GM12878 (cell line): Measurements from ENCODE around the gene IRF9. TPM values are rescaled to one million over a fixed set of nuclear protein-coding genes. Genes with fewer than 3 reads are reported as not detected.

ENCODE experiments used
- ATAC-seq: fragments of 200-7000 bp; cut with Tn5 transposase; 3 replicates; pipeline ENCODE4 v1.9.1; 2020; ENCODE audit warnings: mild to moderate bottlenecking, moderate library complexity
- BruUV-seq: library from RNA; stranded (reverse); fragments of 400-500 nt; replicated peaks from 2 replicates; lab custom pipeline; 2021; lab: Mats Ljungman, UMichigan
- CTCF ChIA-PET: fragments of 300-600 bp; sonication (Branson Sonifier 250); formaldehyde crosslinking; extraction: SDS; loops from one replicate; lab custom pipeline; 2021; ENCODE audit warnings: inconsistent platforms; lab: Yijun Ruan, JAX
- POLR2A ChIA-PET: fragments of 350-600 bp; formaldehyde crosslinking; extraction: SDS; loops from one replicate; lab custom pipeline; 2021; ENCODE audit warnings: inconsistent platforms; lab: Charles Lee
- RAD21 ChIA-PET: fragments of 300-600 bp; sonication (Branson Sonifier 250); formaldehyde crosslinking; loops from one replicate; lab custom pipeline; 2023; ENCODE audit warnings: antibody characterized with exemption; ENCODE audit not compliant: unreplicated experiment; lab: Charles Lee
- SMC1A ChIA-PET: fragments of 300-600 bp; sonication (Branson Sonifier 250); formaldehyde crosslinking; loops from one replicate; lab custom pipeline; 2023; ENCODE audit not compliant: unreplicated experiment, uncharacterized antibody; lab: Charles Lee
- DNase-seq: peaks from one replicate; pipeline ENCODE4 v3.0.0-alpha.2; 2011; ENCODE audit warnings: low read depth, low spot score
- FAIRE-seq: peaks from 3 replicates; lab custom pipeline; 2011; peaks lifted over from hg19 to GRCh38; lab: Jason Lieb, UNC
- H2AFZ ChIP-seq: 2 replicates; pipeline ENCODE4 v1.6.0; 2011; ENCODE audit warnings: low read depth, low read length, control low read depth; ENCODE audit not compliant: control insufficient read depth
- H3K27ac ChIP-seq: 2 replicates; pipeline ENCODE4 v1.5.1; 2011; ENCODE audit warnings: control low read depth; ENCODE audit not compliant: control insufficient read depth, insufficient read depth
- H3K27me3 ChIP-seq, 2 experiments: replicated peaks in 1 of 2; 2 replicates each; pipeline versions ENCODE4 v1.6.0 to v1.6.1; 2011; ENCODE audit warnings: low read length in 1 of 2; ENCODE audit not compliant: control insufficient read depth in 2 of 2, insufficient read depth in 2 of 2
- H3K36me3 ChIP-seq, 2 experiments: 2 replicates each; pipeline ENCODE4 v1.5.1; 2011; ENCODE audit warnings: low read length in 1 of 2; ENCODE audit not compliant: control insufficient read depth in 2 of 2, insufficient read depth in 2 of 2
- H3K4me1 ChIP-seq: 2 replicates; pipeline ENCODE4 v1.6.1; 2011; ENCODE audit warnings: mild to moderate bottlenecking, low read length, moderate library complexity, mixed read lengths; ENCODE audit not compliant: control insufficient read depth, insufficient read depth
- H3K4me2 ChIP-seq: 2 replicates; pipeline ENCODE4 v1.6.0; 2011; ENCODE audit warnings: control low read depth; ENCODE audit not compliant: control insufficient read depth, insufficient read depth
- H3K4me3 ChIP-seq: fragments of 200-600 bp; sonication (generic); 2 replicates; pipeline ENCODE4 v1.5.1; 2016
- H3K79me2 ChIP-seq: 2 replicates; pipeline ENCODE4 v1.6.0; 2011; ENCODE audit warnings: low read length; ENCODE audit not compliant: control insufficient read depth, insufficient read depth
- H3K9ac ChIP-seq: 2 replicates; pipeline ENCODE4 v1.8.0; 2011; ENCODE audit warnings: low read length, control low read depth, mixed read lengths; ENCODE audit not compliant: control insufficient read depth, insufficient read depth
- H3K9me3 ChIP-seq: replicated peaks from 3 replicates; pipeline ENCODE4 v1.5.1; 2011; ENCODE audit warnings: mild to moderate bottlenecking, low read length; ENCODE audit not compliant: control insufficient read depth, insufficient read depth
- H4K20me1 ChIP-seq: 2 replicates; pipeline ENCODE4 v1.6.0; 2011; ENCODE audit not compliant: control insufficient read depth, insufficient read depth
- BRCA1 ChIP-seq: IDR thresholded peaks from 2 replicates; pipeline ENCODE4 v1.6.1; 2011; ENCODE audit warnings: low read depth, low read length, improper control_type of control experiment
- DPF2 ChIP-seq: fragments of 450-650 bp; IDR thresholded peaks from 2 replicates; pipeline ENCODE4 v1.6.1; 2017; ENCODE audit warnings: mild to moderate bottlenecking
- HDAC2 ChIP-seq: fragments of 200-600 bp; sonication (generic); IDR thresholded peaks from 2 replicates; pipeline ENCODE4 v1.6.1; 2017
- HDAC6 ChIP-seq: fragments of 200-600 bp; sonication (generic); IDR thresholded peaks from one replicate; pipeline ENCODE4 v1.8.0; 2017; ENCODE audit warnings: antibody characterized with exemption; ENCODE audit not compliant: unreplicated experiment
- MEF2B ChIP-seq: fragments of 450-650 bp; IDR thresholded peaks from 2 replicates; pipeline ENCODE4 v1.6.1; 2018; ENCODE audit warnings: mild to moderate bottlenecking, moderate library complexity; ENCODE audit not compliant: partially characterized antibody, poor library complexity, severe bottlenecking
- MTA3 ChIP-seq: IDR thresholded peaks from 2 replicates; pipeline ENCODE4 v1.6.1; 2012; ENCODE audit warnings: low read length, inconsistent platforms, borderline replicate concordance
- NBN ChIP-seq: fragments of 450-650 bp; IDR thresholded peaks from 2 replicates; pipeline ENCODE4 v1.6.1; 2016
- POLR2AphosphoS5 ChIP-seq: IDR thresholded peaks from 2 replicates; pipeline ENCODE4 v1.6.1; 2011; ENCODE audit warnings: mild to moderate bottlenecking, low read length, inconsistent platforms
- RELB ChIP-seq: fragments of 450-650 bp; IDR thresholded peaks from 2 replicates; pipeline ENCODE4 v1.6.1; 2017; ENCODE audit warnings: low read depth, mild to moderate bottlenecking, moderate library complexity
- RUNX3 ChIP-seq: IDR thresholded peaks from 2 replicates; pipeline ENCODE4 v1.6.1; 2012; ENCODE audit warnings: low read length, inconsistent platforms
- SMAD1 ChIP-seq: fragments of 450-650 bp; IDR thresholded peaks from 2 replicates; pipeline ENCODE4 v1.6.1; 2018; ENCODE audit warnings: mild to moderate bottlenecking, low read depth; ENCODE audit not compliant: partially characterized antibody
- SUPT20H ChIP-seq: IDR thresholded peaks from 2 replicates; pipeline ENCODE4 v1.6.1; 2011; ENCODE audit warnings: low read depth, mild to moderate bottlenecking, low read length, moderate library complexity, borderline replicate concordance; ENCODE audit not compliant: control insufficient read depth
- SUZ12 ChIP-seq: fragments of 200-600 bp; sonication (generic); IDR thresholded peaks from one replicate; pipeline ENCODE4 v1.6.1; 2018; ENCODE audit warnings: antibody characterized with exemption, mild to moderate bottlenecking; ENCODE audit not compliant: unreplicated experiment
- TCF12 ChIP-seq: IDR thresholded peaks from 2 replicates; pipeline ENCODE4 v1.6.1; 2011; ENCODE audit warnings: low read depth, mild to moderate bottlenecking, low read length
- TCF7 ChIP-seq: IDR thresholded peaks from 2 replicates; pipeline ENCODE4 v1.6.1; 2014; ENCODE audit warnings: antibody characterized with exemption, borderline replicate concordance
- YBX1 ChIP-seq: fragments of 450-650 bp; IDR thresholded peaks from 2 replicates; pipeline ENCODE4 v1.6.1; 2016; ENCODE audit warnings: antibody characterized with exemption
- ZSCAN29 ChIP-seq: fragments of 450-650 bp; IDR thresholded peaks from 2 replicates; pipeline ENCODE4 v1.6.1; 2017; ENCODE audit warnings: mild to moderate bottlenecking, moderate library complexity
- WGBS: methylation state at CpG from one replicate; pipeline ENCODE4 v1.1.6; 2016; ENCODE audit warnings: low lambda C conversion rate; ENCODE audit not compliant: insufficient replicate concordance, insufficient coverage; ENCODE audit errors: missing lambda C conversion rate; 5-methylcytosine and 5-hydroxymethylcytosine counted together
- in situ Hi-C: fragments of 300-500 bp; cut with MboI; formaldehyde crosslinking; loops from 9 replicates; pipeline ENCODE4 v1.14.3; 2018; ENCODE audit warnings: mixed read lengths
- intact Hi-C: fragments of 100-400 bp; cut with micrococcal nuclease; formaldehyde crosslinking; loops from one replicate; pipeline ENCODE4 v1.14.2; 2022; ENCODE audit not compliant: unreplicated experiment
- polyA plus RNA-seq, 11 experiments: library from polyadenylated mRNA; depleted of rRNA in 4 of 11; unstranded in 6 of 11; stranded (reverse) in 5 of 11; fragments of >200 nt; fragmentation: Nextera tagmentation in 4 of 11; fragmentation: Illumina TruSeq in 1 of 11; extraction: Ambion mirVana in 4 of 11; extraction: Trizol in 1 of 11; gene quantifications; 1 replicate in 1 of 11; 2 replicates in 10 of 11; pipeline versions ENCODE4 v1.2.1 to v1.2.3, GENCODE V29; 2011 to 2016; ENCODE audit warnings: inconsistent platforms in 2 of 11, missing spikeins in 2 of 11, low read depth in 1 of 11
- total RNA-seq, 4 experiments: library from RNA; depleted of rRNA in 3 of 4; stranded (reverse); fragments of >200 nt in 3 of 4; fragmentation: Illumina TruSeq in 1 of 4; extraction: Trizol in 1 of 4; gene quantifications; 2 replicates each; pipeline versions ENCODE4 v1.2.1 to v1.2.3, GENCODE V29; 2013 to 2021
- TF ChIP-seq, protein P1 (sequence below): fragments of 450-650 bp; conservative IDR thresholded peaks from 2 replicates; pipeline ENCODE4 v1.6.1; 2017; ENCODE audit warnings: mild to moderate bottlenecking, moderate library complexity
- TF ChIP-seq, protein P2 (sequence below): IDR thresholded peaks from 2 replicates; pipeline ENCODE4 v1.6.1; 2012; ENCODE audit warnings: low read length, inconsistent platforms

IRF9 gene
- total and polyA plus RNA-seq, 10 of the 15 experiments (the other 5 are each of a cell fraction or from before 2014, with no cell fraction given), result 47.6 to 234 (median 148) TPM

DNA sequence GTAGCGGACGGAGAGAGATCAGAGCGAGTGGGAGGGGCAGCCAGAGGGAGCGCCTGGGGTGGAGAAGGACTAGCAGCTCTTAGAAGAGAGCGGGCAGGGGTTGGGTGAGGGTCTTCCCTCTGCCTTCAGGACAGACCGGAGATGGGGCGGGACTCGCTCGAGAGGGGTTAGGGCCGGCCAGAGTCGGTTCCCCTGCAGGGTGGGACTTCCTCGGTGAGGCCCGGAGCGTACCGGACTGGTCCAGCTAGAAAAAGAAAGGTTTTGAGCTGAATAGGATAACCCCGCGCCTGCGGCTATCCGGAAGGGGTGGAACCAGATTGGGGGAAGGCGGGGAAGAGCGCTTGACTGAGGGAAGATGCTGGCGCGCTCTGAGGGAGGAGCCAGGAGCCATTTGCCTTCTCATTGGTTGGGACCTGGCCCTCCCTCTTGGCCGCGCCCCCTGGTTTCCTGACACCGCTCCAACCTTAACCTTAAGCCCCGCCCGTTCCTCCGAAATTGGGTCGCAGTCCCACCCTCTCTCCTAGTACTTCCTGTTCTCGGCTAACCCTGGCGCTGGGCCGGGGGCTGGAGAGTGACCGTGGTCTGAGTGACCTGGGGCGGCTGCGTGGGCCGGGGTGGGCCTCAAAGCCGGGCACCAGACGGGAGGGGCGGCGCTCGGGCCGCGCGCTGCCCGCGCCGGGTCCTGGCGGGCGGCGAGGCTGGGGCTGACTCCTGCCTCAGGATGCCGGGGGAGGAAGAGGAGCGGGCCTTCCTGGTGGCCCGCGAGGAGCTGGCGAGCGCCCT, 13.9 kb upstream of the IRF9 start, which contains the start of gene RNF31:
Gene RNF31, plus strand, starts transcription at position 521 of the 783 bp plus-strand sequence. Its CDS starts 201 bp downstream, at position 722.
- peak; percentile 96 for FAIRE-seq
- WGBS, result 2% methylated on average over 57 of the region's 57 CpGs
- ChIA-PET RAD21 (interaction anchor here (0.6 to 3.9 kb wide), 19 partner anchors 10 to 162 kb away, joined by 3 to 37 read pairs (median 6); partner anchors contain the start of genes CHMP4A, CIDEB, DCAF11 and IPO4), CTCF (interaction anchor here (0.6 to 8.2 kb wide), 15 partner anchors 11 to 285 kb away, joined by 3 to 63 read pairs (median 6); partner anchors contain the start of genes CHMP4A, DCAF11, IRF9 and NRL), POLR2A (interaction anchor here (0.6 to 5.8 kb wide), 25 partner anchors 9 to 827 kb away, joined by 3 to 99 read pairs (median 7); partner anchors contain the start of genes CHMP4A, CIDEB, DCAF11 and IPO4), SMC1A (interaction anchor here (0.6 to 4.8 kb wide), 11 partner anchors 11 to 1178 kb away, joined by 3 to 54 read pairs (median 8); partner anchors contain the start of genes DCAF11, IPO4, IRF9 and NRL)
- intact Hi-C loops, result loop anchor here (1.0 to 5.0 kb wide), 2 partner anchors 14 to 150 kb away; partner anchors contain the start of genes DHRS1, IRF9 and NOP9
- in situ Hi-C loops, result no loop called here
- Histone ChIP-seq H3K9me3 (no peaks in the 10 kb centered on the region; the same call in 2 of the 3 replicates), H3K4me1 (peaks cover 11% of the 10 kb centered on the region), H3K4me3 (peak within 1 kb of the TSS; percentile 82), H4K20me1 (no peaks in the 10 kb centered on the region), H2AFZ (peak within 1 kb of the TSS; percentile 66), H3K4me2 (peak within 1 kb of the TSS; percentile 88), H3K9ac (peak within 1 kb of the TSS; percentile 88), H3K36me3 (peaks cover 18 to 41% of the 10 kb centered on the region in 2 experiments), H3K79me2 (peaks cover 61% of the 10 kb centered on the region), H3K27me3 (no peaks in the 10 kb centered on the region), H3K27ac (peak within 1 kb of the TSS; percentile 94)
- peak; percentile 92 for DNase-seq
- peak; percentile 93 for ATAC-seq
- no TSS peak for BruUV-seq
- TF ChIP-seq SUPT20H (no peak), MEF2B (peak; percentile 54), DPF2 (peak; percentile 44), HDAC6 (no peak), YBX1 (no peak), ZSCAN29 (no peak), HDAC2 (no peak), TCF7 (no peak), MTA3 (no peak), BRCA1 (no peak), POLR2AphosphoS5 (no peak), TCF12 (no peak), RELB (peak; percentile 59; the same call in 1 of the 2 replicates), SUZ12 (no peak), RUNX3 (no peak; the same call in 1 of the 2 replicates), SMAD1 (peak; percentile 54), NBN (peak; percentile 90)
- TF ChIP-seq, protein P1, sequence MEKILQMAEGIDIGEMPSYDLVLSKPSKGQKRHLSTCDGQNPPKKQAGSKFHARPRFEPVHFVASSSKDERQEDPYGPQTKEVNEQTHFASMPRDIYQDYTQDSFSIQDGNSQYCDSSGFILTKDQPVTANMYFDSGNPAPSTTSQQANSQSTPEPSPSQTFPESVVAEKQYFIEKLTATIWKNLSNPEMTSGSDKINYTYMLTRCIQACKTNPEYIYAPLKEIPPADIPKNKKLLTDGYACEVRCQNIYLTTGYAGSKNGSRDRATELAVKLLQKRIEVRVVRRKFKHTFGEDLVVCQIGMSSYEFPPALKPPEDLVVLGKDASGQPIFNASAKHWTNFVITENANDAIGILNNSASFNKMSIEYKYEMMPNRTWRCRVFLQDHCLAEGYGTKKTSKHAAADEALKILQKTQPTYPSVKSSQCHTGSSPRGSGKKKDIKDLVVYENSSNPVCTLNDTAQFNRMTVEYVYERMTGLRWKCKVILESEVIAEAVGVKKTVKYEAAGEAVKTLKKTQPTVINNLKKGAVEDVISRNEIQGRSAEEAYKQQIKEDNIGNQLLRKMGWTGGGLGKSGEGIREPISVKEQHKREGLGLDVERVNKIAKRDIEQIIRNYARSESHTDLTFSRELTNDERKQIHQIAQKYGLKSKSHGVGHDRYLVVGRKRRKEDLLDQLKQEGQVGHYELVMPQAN, result peak; percentile 60
- TF ChIP-seq, protein P2, sequence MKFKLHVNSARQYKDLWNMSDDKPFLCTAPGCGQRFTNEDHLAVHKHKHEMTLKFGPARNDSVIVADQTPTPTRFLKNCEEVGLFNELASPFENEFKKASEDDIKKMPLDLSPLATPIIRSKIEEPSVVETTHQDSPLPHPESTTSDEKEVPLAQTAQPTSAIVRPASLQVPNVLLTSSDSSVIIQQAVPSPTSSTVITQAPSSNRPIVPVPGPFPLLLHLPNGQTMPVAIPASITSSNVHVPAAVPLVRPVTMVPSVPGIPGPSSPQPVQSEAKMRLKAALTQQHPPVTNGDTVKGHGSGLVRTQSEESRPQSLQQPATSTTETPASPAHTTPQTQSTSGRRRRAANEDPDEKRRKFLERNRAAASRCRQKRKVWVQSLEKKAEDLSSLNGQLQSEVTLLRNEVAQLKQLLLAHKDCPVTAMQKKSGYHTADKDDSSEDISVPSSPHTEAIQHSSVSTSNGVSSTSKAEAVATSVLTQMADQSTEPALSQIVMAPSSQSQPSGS, result no peak
